ENCODE measurements around the gene COL25A1.

DNA sequence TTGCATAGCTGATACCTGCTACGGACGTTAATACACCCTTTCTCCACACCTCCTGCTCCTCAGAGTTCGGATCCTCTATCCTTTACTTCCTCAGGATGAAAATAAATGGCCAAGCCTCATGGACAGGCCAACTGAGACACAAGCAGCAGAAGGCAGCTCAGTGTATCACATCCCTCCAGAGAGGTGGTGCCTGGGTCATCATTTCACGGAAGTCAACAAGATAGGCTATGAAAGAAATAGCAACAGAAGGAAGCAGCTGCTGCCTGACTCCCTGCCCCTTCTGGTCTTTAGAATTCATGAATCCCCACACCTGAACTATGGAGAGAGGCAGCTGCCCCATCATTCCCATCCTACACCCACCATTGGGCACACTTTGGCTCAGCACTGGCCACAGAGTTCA, 272.5 kb downstream of the COL25A1 start:
- TF ChIP-seq CTCF (IDR thresholded peaks at IDR 0.05) (no peak), POLR2A (IDR thresholded peaks at IDR 0.05) (no peak)
